Raji (cell line): ENCODE measurements around the gene MAGEB1.

Experiments
- POLR2A ChIP-seq: IDR thresholded peaks from 2 replicates; pipeline ENCODE4 v1.6.1; 2011; ENCODE audit warnings: low read depth, low read length, control low read depth; ENCODE audit not compliant: insufficient read depth

MAGEB1 gene, protein sequence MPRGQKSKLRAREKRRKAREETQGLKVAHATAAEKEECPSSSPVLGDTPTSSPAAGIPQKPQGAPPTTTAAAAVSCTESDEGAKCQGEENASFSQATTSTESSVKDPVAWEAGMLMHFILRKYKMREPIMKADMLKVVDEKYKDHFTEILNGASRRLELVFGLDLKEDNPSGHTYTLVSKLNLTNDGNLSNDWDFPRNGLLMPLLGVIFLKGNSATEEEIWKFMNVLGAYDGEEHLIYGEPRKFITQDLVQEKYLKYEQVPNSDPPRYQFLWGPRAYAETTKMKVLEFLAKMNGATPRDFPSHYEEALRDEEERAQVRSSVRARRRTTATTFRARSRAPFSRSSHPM

DNA sequence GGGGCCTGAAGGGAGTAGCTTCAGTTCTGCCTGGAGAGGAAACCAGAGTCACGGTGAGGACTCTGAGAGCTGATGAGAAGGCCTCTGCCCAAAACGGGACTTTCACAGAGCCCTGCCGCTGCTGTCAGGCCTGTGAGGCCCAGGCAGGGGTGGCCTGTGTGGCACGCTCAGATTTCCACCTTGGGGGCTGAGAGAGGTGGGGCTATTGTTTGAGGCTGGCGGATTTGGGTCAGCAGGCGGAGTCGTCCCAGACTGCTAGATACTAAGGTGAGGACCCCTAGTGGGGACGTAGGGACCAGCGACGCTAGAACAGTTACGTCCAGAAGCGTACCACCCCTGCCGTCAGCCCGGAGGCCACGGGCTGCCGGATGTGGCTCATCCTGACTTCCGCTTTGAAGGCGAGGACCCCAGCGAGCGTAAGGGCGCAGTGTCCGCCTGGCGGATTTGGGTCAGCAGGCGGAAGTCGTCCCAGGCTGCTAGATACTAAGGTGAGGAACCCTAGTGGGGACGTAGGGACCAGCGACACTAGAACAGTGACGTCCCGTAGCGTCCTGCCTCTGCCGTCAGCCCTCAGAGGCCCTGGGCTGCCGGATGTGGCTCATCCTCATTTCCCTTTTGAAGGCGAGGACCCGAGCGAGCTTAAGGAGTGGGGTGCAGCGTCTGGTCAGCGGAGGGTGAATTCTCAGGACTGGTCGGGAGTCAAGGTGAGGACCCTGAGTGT, at the start of gene MAGEB1:
MAGEB1 (plus strand) TSS at position 378 of the 721 bp plus-strand sequence. CDS start 3,348 bp downstream, outside the sequence.
- no peak for TF ChIP-seq POLR2A

DNA sequence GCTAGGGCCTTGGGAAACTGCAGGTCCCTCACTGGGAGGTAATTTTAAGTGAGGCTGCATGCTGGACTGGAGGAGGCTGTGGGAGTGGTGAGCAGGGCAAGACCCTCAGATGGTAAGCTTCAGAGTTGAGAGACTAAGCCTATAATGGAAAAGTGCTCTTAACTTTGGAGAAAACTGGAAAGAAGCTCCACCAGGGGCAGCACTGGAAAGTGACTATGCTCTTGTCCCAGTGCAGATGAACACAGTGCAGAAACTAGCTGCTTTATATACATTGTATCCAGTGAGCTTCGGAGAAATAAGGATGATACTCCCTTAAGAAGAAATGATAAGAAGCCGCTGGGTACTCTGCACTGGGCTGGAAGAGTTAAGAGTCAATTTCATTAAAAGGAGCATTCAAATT, 34.8 kb upstream of the MAGEB1 start:
- no peak for TF ChIP-seq POLR2A

DNA sequence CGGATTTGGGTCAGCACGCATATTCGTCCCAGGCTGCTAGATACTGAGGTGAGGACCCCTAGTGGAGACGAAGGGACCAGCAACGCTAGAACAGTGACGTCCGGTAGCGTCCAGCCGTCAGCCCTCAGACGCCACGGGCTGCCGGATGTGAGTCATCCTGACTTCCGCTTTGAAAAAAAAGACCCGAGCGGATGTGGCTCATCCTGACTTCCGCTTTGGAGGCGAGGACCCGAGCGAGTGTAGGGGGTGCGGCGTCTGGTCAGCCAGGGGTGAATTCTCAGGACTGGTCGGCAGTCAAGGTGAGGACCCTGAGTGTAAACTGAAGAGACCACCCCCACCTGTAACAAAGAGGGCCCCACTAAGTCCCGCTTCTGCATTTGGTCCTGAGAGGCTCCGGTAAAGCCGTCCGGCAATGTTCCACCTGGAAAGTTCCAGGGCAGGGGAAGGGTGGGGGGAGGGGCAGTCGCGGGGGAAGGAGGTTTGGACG, 31.5 kb upstream of the MAGEB1 start, which contains the start of gene MAGEB2:
MAGEB2 (plus strand) TSS at position 207 of the 487 bp plus-strand sequence. CDS start 3,018 bp downstream, outside the sequence.
- no peak for TF ChIP-seq POLR2A

DNA sequence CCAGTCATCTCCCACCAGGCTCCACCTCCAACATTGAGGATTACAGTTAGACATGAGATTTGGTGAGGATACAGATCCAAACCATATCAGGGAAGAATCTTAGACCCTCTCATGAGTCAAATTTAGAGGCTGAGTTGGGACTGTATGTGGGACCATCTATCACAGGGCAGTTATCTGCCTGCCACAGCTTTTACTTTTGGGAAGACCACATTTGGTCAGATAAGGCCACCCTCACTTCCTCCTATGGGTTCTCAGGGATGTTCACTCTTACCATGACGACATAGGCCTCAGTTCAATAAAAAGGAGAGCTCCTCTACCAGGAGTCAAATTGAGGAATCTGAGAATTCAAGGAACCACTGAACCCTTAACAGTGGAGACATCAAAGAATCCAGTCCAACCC, 29.5 kb upstream of the MAGEB1 start:
- no peak for TF ChIP-seq POLR2A

DNA sequence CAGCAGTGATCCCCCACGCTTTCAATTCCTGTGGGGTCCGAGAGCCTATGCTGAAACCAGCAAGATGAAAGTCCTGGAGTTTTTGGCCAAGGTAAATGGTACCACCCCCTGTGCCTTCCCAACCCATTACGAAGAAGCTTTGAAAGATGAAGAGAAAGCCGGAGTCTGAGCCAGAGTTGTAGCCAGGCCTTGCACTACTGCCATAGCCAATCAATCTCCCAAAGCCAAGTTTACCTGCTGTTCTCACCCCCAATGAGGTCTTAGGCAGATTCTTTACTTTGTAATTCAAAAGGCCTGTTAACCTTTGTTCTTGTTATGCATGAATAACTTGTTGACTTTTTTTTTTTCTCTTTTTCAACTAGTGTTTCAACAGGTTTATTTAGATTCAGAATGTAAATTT, 27.6 kb upstream of the MAGEB1 start:
- TF ChIP-seq POLR2A, result no peak

DNA sequence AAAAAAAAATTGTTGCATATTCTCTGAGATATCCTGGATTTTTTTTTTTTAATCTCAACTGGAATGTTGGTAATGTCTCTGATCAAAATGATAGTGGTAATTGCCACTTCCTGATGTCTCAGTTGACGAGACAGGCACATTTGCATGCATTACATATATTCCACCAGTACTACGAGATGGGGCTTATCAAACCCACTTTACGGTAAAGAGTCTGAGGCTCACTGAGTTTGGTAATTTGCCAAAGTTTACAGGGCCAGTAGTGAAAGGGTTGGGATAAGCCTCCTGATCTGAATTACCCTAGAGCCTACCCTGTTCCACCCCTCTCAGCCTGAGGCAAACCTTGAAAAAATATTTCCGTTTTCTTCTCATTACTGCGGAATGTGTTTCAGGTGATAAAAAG, 26.3 kb upstream of the MAGEB1 start:
- TF ChIP-seq POLR2A, result no peak

DNA sequence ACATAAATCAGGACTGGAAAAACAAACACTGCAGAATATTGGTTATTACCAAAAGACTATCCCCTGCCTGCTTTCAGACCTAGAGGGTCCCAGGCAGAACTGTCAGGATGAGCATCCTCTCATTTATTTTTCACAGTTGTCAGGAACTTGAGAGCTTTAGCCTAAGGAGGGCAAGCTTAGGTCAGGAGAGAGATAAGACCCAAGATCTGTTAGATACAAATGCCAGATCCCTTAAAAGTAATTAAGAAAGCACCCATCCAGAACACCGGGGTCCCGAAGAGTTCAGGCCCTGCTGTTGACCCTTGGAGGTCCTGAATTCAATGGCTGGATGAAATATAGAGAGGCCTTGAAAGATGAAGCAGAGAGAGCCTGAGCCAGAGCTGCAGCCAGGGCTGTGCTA, 22.4 kb upstream of the MAGEB1 start:
- TF ChIP-seq POLR2A, result no peak

DNA sequence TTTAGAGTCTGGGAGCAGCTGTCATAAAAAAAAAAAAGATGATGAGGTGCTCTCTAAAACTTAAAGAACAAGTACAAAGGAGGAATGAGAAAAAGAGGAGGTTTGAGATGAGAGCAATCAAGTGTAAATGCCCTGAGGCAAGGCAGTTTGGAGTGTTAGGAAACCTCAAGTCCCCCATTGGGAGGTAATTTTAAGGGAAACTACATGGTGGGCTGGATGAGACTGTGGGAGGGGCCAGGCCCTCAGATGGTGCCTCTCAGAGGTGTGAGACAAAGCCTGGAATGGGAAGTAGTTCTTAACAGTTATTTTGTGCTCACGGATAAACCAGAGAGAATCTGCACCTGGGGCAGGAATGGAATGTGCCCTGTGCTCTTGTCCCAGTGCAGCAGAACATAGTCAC, 18.4 kb upstream of the MAGEB1 start:
- TF ChIP-seq POLR2A, result no peak

DNA sequence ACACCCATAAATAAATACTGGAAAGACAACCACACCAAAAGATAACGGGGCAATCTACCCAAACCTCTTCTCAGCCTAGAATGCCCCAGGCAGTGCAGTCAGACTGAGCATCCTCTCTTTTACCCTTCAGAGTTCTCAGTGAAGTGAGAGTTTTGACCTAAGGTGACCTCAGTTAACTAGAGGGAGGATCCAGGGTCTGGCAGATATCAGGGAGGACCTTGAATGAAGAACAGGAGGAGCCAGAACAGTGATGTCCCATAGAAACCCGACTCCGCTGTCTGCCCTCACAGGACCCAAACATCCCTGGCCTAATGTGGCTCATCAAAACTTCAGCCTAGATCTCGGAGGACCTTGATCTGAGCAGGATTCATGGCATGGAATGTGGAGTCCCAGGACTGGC, 16.6 kb upstream of the MAGEB1 start, which contains the start of gene MAGEB3:
MAGEB3 (plus strand) TSS at position 263 of the 400 bp plus-strand sequence. CDS start 5,268 bp downstream, outside the sequence.
- TF ChIP-seq POLR2A, result no peak

DNA sequence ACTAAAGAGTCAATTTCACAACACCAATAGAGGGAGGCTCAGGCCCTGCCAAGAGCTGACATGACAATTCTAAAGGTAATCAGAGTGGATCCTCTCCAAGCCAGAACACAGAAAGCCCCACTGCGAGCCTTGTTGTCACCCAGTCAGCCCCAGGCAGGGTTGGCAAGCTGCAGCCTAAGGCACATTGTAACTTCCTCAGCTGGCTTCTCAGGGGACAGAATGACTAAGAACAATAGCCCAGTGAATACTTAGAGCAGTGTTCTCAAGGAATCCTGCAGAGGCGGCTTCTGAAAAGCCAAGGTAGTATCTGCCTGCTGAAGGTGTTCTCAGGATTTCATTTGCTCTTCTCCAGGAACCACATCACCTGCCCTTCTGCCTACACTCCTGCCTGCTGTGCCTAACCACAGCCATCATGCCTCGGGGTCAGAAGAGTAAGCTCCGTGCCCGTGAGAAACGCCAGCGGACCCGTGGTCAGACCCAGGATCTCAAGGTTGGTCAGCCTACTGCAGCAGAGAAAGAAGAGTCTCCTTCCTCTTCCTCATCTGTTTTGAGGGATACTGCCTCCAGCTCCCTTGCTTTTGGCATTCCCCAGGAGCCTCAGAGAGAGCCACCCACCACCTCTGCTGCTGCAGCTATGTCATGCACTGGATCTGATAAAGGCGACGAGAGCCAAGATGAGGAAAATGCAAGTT, 5.1 kb upstream of the MAGEB1 start, which contains the start of gene MAGEB4:
MAGEB4 (plus strand) TSS at position 277 of the 692 bp plus-strand sequence; CDS start at position 413, 136 bp downstream.
- no peak for TF ChIP-seq POLR2A

DNA sequence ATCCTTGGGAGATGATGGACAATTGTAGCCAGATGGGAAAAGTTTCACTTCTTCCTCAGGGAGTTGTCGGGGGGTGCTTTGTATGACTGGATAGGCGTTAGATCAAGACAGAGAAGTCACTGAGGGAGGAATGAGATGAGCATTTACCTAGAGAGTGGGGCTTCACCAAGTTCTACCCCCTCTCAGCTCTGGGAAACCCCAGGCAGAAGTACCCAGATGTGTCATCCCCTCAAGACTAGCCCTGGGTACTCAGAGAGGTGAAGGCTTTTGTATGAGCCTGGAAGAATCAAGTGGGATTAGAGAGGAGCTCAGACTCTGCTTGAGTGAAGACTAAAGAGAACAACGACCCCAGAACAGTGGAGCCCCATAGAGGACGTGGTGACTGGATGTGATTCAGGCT, 1.9 kb downstream of the MAGEB1 start:
- no peak for TF ChIP-seq POLR2A

DNA sequence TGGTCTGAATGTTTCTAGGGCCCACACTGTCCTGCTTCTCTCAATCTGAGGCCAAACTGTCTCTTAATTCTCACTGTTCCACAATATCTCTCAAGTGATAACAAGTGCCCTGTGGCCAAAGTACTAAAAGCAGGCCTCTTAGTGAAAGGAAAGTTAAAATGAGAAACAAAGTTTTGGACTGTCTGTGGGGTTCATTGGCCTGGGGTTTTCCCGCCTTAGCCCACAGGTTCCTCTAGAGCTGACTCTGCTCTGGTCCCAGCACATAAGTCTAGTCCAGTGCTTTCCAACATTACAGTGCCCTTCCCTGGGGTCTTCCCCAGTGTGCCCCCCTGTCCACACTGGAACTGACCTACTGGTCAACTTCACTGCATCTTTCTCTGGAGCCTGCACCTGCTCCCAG, 6.3 kb downstream of the MAGEB1 start:
- no peak for TF ChIP-seq POLR2A

DNA sequence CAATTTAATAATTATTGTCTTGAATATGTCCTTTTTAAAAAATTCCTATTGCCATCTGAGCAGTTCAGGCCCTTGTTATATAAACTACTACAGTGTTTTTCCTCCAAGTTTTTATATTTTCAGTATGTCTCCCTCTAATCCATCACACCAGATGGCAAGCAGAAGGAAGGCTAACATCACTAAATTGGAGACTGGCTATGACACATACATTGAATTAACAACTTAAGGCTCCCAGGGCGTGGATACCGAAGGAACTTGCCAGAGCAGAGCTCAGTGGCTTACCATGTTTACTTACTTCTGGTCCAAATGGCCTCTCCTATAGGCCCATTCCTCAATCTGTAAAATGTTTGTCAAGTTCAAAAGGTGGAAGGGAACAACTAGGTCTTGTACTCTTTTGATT, 13.0 kb downstream of the MAGEB1 start:
- no peak for TF ChIP-seq POLR2A

DNA sequence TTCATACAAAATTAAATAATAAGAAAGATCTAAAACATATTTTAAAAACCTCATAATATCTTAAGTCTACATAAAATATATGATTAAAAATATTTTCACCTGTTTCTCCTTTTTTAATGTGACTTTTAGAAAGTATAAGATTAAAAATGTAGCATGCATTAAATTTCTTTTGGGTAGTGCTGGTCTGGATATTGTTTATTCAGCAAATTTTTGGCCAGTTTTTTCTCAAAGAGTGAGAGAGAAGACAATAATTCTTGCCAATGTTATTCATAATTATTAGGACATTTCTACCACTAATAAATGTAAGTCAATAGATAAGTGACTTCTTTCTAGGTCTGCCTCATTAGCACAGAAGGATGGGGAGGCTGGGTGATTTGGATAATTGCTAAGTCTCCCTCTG, 14.1 kb downstream of the MAGEB1 start:
- no peak for TF ChIP-seq POLR2A

DNA sequence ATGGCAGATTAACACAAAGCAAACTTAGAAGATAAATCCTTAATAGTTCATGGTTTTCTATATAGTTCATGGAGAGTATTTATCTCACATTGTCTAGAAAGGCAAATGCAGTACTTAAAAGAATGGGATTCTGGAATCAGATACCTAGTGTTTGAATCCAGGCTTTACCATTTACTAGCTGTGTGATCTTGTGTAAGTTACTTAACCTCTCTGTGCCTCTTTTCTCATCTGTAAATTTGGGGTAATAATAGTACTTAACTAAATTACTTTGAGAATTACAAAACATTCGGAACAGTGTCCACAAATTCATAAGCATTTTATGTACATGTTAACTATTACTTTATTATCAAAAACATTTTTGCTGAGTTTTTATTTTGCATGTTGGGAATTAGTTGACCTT, 15.8 kb downstream of the MAGEB1 start:
- no peak for TF ChIP-seq POLR2A
